Measurements from ENCODE around the gene PAX8.
"Not testable (repeated sequence)": the region's sequence is repeated elsewhere in the genome, so short reads cannot be mapped to it uniquely, and the experiment has no call there.

Gene PAX8

GRCh38 chr2:113278742-113279139, at the start of gene PAX8:
PAX8 (minus strand) TSS chr2:113278921; CDS start chr2:113278394, 527 bp downstream.
- no peak for DNase-seq

GRCh38 chr2:113328043-113328442, 49.3 kb upstream of the PAX8 start:
- no peak for DNase-seq

- peak in 1 of 6 experiments; percentile 30 for DNase-seq
Observed at GRCh38 chr2:113325161-113325731, 46.5 kb upstream of the PAX8 start.

GRCh38 chr2:113324684-113325160, 46.0 kb upstream of the PAX8 start:
- DNase-seq: peak in 5 of 6 experiments; percentile 5 to 46 (median 36)

- DNase-seq: not testable (repeated sequence)
Observed at GRCh38 chr2:113323129-113323528, 44.4 kb upstream of the PAX8 start.

- not testable (repeated sequence) for DNase-seq
Observed at GRCh38 chr2:113320106-113320505, 41.4 kb upstream of the PAX8 start.

- DNase-seq: not testable (repeated sequence)
Observed at GRCh38 chr2:113318941-113319340, 40.2 kb upstream of the PAX8 start.

GRCh38 chr2:113316085-113316484, 37.4 kb upstream of the PAX8 start:
- DNase-seq: no peak

- not testable (repeated sequence) for DNase-seq
Observed at GRCh38 chr2:113314663-113315062, 35.9 kb upstream of the PAX8 start.

- DNase-seq: not testable (repeated sequence)
Observed at GRCh38 chr2:113314176-113314575, 35.5 kb upstream of the PAX8 start.

GRCh38 chr2:113311781-113312180, 33.1 kb upstream of the PAX8 start:
- DNase-seq: not testable (repeated sequence)

GRCh38 chr2:113311191-113311590, 32.5 kb upstream of the PAX8 start:
- DNase-seq: not testable (repeated sequence)

GRCh38 chr2:113309655-113310387, 31.1 kb upstream of the PAX8 start:
- DNase-seq: no peak

- DNase-seq: not testable (repeated sequence)
Observed at GRCh38 chr2:113308784-113309183, 30.1 kb upstream of the PAX8 start.

GRCh38 chr2:113306207-113306606, 27.5 kb upstream of the PAX8 start:
- DNase-seq: not testable (repeated sequence)

GRCh38 chr2:113305749-113306148, 27.0 kb upstream of the PAX8 start:
- not testable (repeated sequence) for DNase-seq

GRCh38 chr2:113305146-113305545, 26.4 kb upstream of the PAX8 start:
- no peak for DNase-seq

GRCh38 chr2:113304702-113305101, 26.0 kb upstream of the PAX8 start:
- DNase-seq: no peak

GRCh38 chr2:113302216-113302980, 23.7 kb upstream of the PAX8 start:
- DNase-seq: not testable (repeated sequence)

GRCh38 chr2:113300281-113300680, 21.6 kb upstream of the PAX8 start:
- DNase-seq: no peak

GRCh38 chr2:113298176-113298575, 19.5 kb upstream of the PAX8 start:
- DNase-seq: no peak

- DNase-seq: peak in 4 of 6 experiments; percentile 5 to 11 (median 8)
Observed at GRCh38 chr2:113297590-113297989, 18.9 kb upstream of the PAX8 start.

GRCh38 chr2:113291191-113291590, 12.5 kb upstream of the PAX8 start:
- DNase-seq: no peak
